IMR-90 (cell line): ENCODE measurements around the gene LYZL1.

ENCODE experiments used
- CEBPB ChIP-seq: IDR thresholded peaks from 2 replicates; pipeline ENCODE4 v1.6.1; 2012; ENCODE audit warnings: low read depth, low read length, improper control_type of control experiment
- ELK1 ChIP-seq: fragments of 150-350 bp; IDR thresholded peaks from 2 replicates; pipeline ENCODE4 v1.6.1; 2016; ENCODE audit warnings: low read depth, mild to moderate bottlenecking, low read length, moderate library complexity, borderline replicate concordance
- FOS ChIP-seq: fragments of 150-350 bp; IDR thresholded peaks from 2 replicates; pipeline ENCODE4 v1.6.1; 2016; ENCODE audit warnings: low read depth, low read length
- POLR2A ChIP-seq: IDR thresholded peaks from 2 replicates; pipeline ENCODE4 v1.6.1; 2012; ENCODE audit warnings: mild to moderate bottlenecking, low read depth, low read length
- RFX5 ChIP-seq: IDR thresholded peaks from 2 replicates; pipeline ENCODE4 v1.8.0; 2012; ENCODE audit warnings: low read depth, mild to moderate bottlenecking, low read length, moderate library complexity
- SMC3 ChIP-seq: fragments of 150-350 bp; IDR thresholded peaks from 2 replicates; pipeline ENCODE4 v1.6.1; 2016; ENCODE audit warnings: low read depth, mild to moderate bottlenecking, antibody characterized with exemption, low read length, moderate library complexity
- TF ChIP-seq, protein P1 (sequence below): conservative IDR thresholded peaks from 2 replicates; pipeline ENCODE4 v1.5.1; 2012; ENCODE audit warnings: mild to moderate bottlenecking, low read depth, low read length, improper control_type of control experiment
- TF ChIP-seq, protein P2 (sequence below): fragments of 150-350 bp; IDR thresholded peaks from 2 replicates; pipeline ENCODE4 v1.6.1; 2017; ENCODE audit warnings: mild to moderate bottlenecking, antibody characterized with exemption, low read length, low read depth

DNA sequence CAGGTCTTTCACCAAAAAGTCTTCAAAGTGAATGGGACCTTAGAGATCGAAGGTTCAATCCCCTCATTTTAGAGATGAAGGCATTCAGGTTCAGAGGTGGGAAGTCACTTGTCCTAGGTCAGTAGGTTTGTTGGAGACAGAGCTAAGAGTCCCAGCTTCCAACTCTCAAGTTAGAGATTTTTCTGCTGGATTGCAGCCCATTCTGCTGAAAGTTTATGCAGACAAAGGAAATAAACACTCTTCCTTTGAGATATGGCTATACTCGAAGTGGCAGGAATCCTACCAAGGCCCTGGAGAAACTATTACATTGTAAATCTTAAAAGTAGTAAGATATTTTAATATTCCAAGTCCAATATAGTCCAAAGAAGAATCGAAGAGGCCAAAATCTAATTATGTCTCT is 64.4 kb downstream of the LYZL1 start:
- TF ChIP-seq, protein P1, sequence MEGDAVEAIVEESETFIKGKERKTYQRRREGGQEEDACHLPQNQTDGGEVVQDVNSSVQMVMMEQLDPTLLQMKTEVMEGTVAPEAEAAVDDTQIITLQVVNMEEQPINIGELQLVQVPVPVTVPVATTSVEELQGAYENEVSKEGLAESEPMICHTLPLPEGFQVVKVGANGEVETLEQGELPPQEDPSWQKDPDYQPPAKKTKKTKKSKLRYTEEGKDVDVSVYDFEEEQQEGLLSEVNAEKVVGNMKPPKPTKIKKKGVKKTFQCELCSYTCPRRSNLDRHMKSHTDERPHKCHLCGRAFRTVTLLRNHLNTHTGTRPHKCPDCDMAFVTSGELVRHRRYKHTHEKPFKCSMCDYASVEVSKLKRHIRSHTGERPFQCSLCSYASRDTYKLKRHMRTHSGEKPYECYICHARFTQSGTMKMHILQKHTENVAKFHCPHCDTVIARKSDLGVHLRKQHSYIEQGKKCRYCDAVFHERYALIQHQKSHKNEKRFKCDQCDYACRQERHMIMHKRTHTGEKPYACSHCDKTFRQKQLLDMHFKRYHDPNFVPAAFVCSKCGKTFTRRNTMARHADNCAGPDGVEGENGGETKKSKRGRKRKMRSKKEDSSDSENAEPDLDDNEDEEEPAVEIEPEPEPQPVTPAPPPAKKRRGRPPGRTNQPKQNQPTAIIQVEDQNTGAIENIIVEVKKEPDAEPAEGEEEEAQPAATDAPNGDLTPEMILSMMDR: no peak
- TF ChIP-seq POLR2A: no peak
- TF ChIP-seq SMC3: no peak
- TF ChIP-seq, protein P2, sequence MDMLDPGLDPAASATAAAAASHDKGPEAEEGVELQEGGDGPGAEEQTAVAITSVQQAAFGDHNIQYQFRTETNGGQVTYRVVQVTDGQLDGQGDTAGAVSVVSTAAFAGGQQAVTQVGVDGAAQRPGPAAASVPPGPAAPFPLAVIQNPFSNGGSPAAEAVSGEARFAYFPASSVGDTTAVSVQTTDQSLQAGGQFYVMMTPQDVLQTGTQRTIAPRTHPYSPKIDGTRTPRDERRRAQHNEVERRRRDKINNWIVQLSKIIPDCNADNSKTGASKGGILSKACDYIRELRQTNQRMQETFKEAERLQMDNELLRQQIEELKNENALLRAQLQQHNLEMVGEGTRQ: no peak
- TF ChIP-seq RFX5: no peak
- no peak for TF ChIP-seq CEBPB
- TF ChIP-seq FOS: no peak
- no peak for TF ChIP-seq ELK1
